Neural cell (in vitro differentiated cells): ENCODE results near the gene TAAR9. TPM values are rescaled to one million over a fixed set of nuclear protein-coding genes. Genes with fewer than 3 reads are reported as not detected.

Source experiments
- H2AFZ ChIP-seq: fragments of 200-600, 300-800 bp; sonication (generic), shearing (Covaris generic); 2 replicates; pipeline ENCODE4 v1.6.0; 2014; ENCODE audit warnings: low read depth, mild to moderate bottlenecking, antibody characterized with exemption, low read length, moderate library complexity
- H3F3A ChIP-seq: fragments of 200-600 bp; shearing (Covaris generic); 2 replicates; pipeline ENCODE4 v1.6.1; 2016; ENCODE audit warnings: mild to moderate bottlenecking, moderate library complexity, mixed read lengths, antibody characterized with exemption, low read length; ENCODE audit not compliant: insufficient read depth, poor library complexity, severe bottlenecking
- H3K27ac ChIP-seq: fragments of 200-600, 300-800 bp; sonication (generic), shearing (Covaris generic); 2 replicates; pipeline ENCODE4 v1.5.1; 2014; ENCODE audit warnings: mild to moderate bottlenecking, low read length, moderate library complexity
- H3K27me3 ChIP-seq: fragments of 300-800, 200-600 bp; sonication (generic), shearing (Covaris generic); 2 replicates; pipeline ENCODE4 v1.6.0; 2014; ENCODE audit warnings: mild to moderate bottlenecking, low read depth, low read length, moderate library complexity; ENCODE audit not compliant: insufficient read depth
- H3K36me3 ChIP-seq: fragments of 300-800, 200-600 bp; sonication (generic), shearing (Covaris generic); 2 replicates; pipeline ENCODE4 v1.5.1; 2014; ENCODE audit warnings: mild to moderate bottlenecking, antibody characterized with exemption, low read length, moderate library complexity; ENCODE audit not compliant: insufficient read depth
- H3K4me2 ChIP-seq: fragments of 300-800, 200-600 bp; sonication (generic), shearing (Covaris generic); 2 replicates; pipeline ENCODE4 v1.6.0; 2014; ENCODE audit warnings: mild to moderate bottlenecking, low read length
- H3K4me3 ChIP-seq: fragments of 300-800, 200-600 bp; sonication (generic), shearing (Covaris generic); 2 replicates; pipeline ENCODE4 v1.5.1; 2014; ENCODE audit warnings: mild to moderate bottlenecking, low read length, moderate library complexity
- H3K79me2 ChIP-seq: fragments of 200-600 bp; shearing (Covaris generic); replicated peaks from 2 replicates; pipeline ENCODE4 v1.6.0; 2014; ENCODE audit warnings: mild to moderate bottlenecking, low read length, moderate library complexity; ENCODE audit not compliant: insufficient read depth
- H3K9ac ChIP-seq: fragments of 300-800, 200-600 bp; sonication (generic), shearing (Covaris generic); 2 replicates; pipeline ENCODE4 v1.6.1; 2016; ENCODE audit warnings: mild to moderate bottlenecking, low read length, mixed read lengths
- H3K9me2 ChIP-seq: fragments of 200-600 bp; shearing (Covaris generic); 2 replicates; pipeline ENCODE4 v1.6.1; 2016; ENCODE audit warnings: mild to moderate bottlenecking, low read length, mixed read lengths; ENCODE audit not compliant: insufficient read depth
- H3K9me3 ChIP-seq: fragments of 200-600, 300-800 bp; sonication (generic), shearing (Covaris generic); 2 replicates; pipeline ENCODE4 v1.6.1; 2016; ENCODE audit warnings: mild to moderate bottlenecking, mixed run types, low read length, moderate library complexity, mixed read lengths
- H4K20me1 ChIP-seq: fragments of 200-600 bp; shearing (Covaris generic); 2 replicates; pipeline ENCODE4 v1.6.1; 2016; ENCODE audit warnings: mild to moderate bottlenecking, mixed run types; ENCODE audit not compliant: insufficient read depth
- CTCF ChIP-seq: fragments of 450-650 bp; IDR thresholded peaks from 2 replicates; pipeline ENCODE4 v1.5.1; 2014; ENCODE audit warnings: antibody characterized with exemption, mild to moderate bottlenecking, moderate library complexity; ENCODE audit not compliant: poor library complexity, severe bottlenecking
- EP300 ChIP-seq: fragments of 450-650 bp; conservative IDR thresholded peaks from 2 replicates; pipeline ENCODE4 v1.6.1; 2014; ENCODE audit warnings: antibody characterized with exemption, mild to moderate bottlenecking, moderate library complexity; ENCODE audit not compliant: poor library complexity, severe bottlenecking
- EZH2 ChIP-seq: fragments of 200-600, 300-800 bp; shearing (Covaris generic), sonication (generic); IDR thresholded peaks from 2 replicates; pipeline ENCODE4 v1.6.1; 2014; ENCODE audit warnings: antibody characterized with exemption, low read length, borderline replicate concordance, mild to moderate bottlenecking; ENCODE audit not compliant: insufficient read depth, poor library complexity, severe bottlenecking
- MXI1 ChIP-seq: fragments of 450-650 bp; conservative IDR thresholded peaks from 2 replicates; pipeline ENCODE4 v1.6.1; 2014; ENCODE audit warnings: antibody characterized with exemption, mild to moderate bottlenecking; ENCODE audit not compliant: poor library complexity, severe bottlenecking
- POLR2AphosphoS5 ChIP-seq: IDR thresholded peaks from 2 replicates; pipeline ENCODE4 v1.6.1; 2012
- RAD21 ChIP-seq: fragments of 450-650 bp; conservative IDR thresholded peaks from 2 replicates; pipeline ENCODE4 v1.6.1; 2014; ENCODE audit warnings: antibody characterized with exemption, mild to moderate bottlenecking, moderate library complexity
- REST ChIP-seq: IDR thresholded peaks from 2 replicates; pipeline ENCODE4 v1.6.1; 2012; ENCODE audit warnings: borderline replicate concordance
- SMC3 ChIP-seq: fragments of 450-650 bp; conservative IDR thresholded peaks from 2 replicates; pipeline ENCODE4 v1.6.1; 2014; ENCODE audit warnings: antibody characterized with exemption, mild to moderate bottlenecking, moderate library complexity; ENCODE audit not compliant: poor library complexity
- TAF1 ChIP-seq: IDR thresholded peaks from 2 replicates; pipeline ENCODE4 v1.6.1; 2012; ENCODE audit warnings: low read depth
- polyA plus RNA-seq: library from polyadenylated mRNA; depleted of rRNA; stranded (reverse); fragments of >200 nt; gene quantifications from 2 replicates; pipeline ENCODE4 v1.2.3, GENCODE V29; 2014

The TAAR9 gene
- polyA plus RNA-seq, 1 donor from 2014 or later: not detected

- peak within 1 kb of the TSS; percentile 83 for H3K27ac ChIP-seq
Measured at GRCh38 chr6:132512638-132513632, 25.1 kb upstream of the TAAR9 start, which contains the start of gene STX7. TSS of gene STX7 (minus strand) at chr6:132513116. CDS start at chr6:132503530, 9,586 bp downstream.

More at GRCh38 chr6:132512638-132513632, 25.1 kb upstream of the TAAR9 start, which contains the start of gene STX7:
- Histone ChIP-seq H3K27me3 (no peaks in the 10 kb centered on the region), H3K9ac (peak within 1 kb of the TSS; percentile 84), H3K4me2 (peak within 1 kb of the TSS; percentile 76), H3K4me3 (peak within 1 kb of the TSS; percentile 85), H3K9me2 (no peaks in the 10 kb centered on the region), H3K9me3 (no peaks in the 10 kb centered on the region), H3K79me2 (peaks cover 42% of the 10 kb centered on the region), H3K36me3 (no peaks in the 10 kb centered on the region), H3F3A (no peaks in the 10 kb centered on the region), H2AFZ (peak within 1 kb of the TSS; percentile 88), H4K20me1 (no peaks in the 10 kb centered on the region)
- TF ChIP-seq EP300 (peak; percentile 44), POLR2AphosphoS5 (peak; percentile 91), EZH2 (no peak), RAD21 (peak; percentile 15), CTCF (peak; percentile 22), TAF1 (peak; percentile 37), SMC3 (peak; percentile 33), REST (peak; percentile 85), MXI1 (peak; percentile 86)
